ENCODE results near the gene ITPRID1.

DNA sequence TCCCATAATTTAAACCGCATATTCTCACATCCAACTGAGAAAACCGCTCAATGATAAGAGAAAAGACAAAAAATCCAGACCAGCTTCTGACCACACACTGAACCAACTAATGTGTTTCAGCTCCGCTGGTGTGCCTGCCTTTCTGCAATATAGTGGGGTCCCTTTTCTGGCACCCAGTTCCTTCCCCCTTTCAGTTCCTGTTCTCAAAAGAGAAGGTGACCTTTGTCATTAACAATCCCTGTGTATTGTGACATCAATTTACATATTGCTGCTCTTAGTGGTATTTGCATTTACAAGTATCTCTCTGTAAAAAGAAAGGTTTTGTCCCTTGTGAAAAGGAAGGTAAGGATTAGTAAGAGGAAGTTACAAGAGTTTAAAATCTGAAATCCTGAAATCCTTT is 174.5 kb downstream of the ITPRID1 start:
- TF ChIP-seq, protein P1, sequence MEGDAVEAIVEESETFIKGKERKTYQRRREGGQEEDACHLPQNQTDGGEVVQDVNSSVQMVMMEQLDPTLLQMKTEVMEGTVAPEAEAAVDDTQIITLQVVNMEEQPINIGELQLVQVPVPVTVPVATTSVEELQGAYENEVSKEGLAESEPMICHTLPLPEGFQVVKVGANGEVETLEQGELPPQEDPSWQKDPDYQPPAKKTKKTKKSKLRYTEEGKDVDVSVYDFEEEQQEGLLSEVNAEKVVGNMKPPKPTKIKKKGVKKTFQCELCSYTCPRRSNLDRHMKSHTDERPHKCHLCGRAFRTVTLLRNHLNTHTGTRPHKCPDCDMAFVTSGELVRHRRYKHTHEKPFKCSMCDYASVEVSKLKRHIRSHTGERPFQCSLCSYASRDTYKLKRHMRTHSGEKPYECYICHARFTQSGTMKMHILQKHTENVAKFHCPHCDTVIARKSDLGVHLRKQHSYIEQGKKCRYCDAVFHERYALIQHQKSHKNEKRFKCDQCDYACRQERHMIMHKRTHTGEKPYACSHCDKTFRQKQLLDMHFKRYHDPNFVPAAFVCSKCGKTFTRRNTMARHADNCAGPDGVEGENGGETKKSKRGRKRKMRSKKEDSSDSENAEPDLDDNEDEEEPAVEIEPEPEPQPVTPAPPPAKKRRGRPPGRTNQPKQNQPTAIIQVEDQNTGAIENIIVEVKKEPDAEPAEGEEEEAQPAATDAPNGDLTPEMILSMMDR (IDR thresholded peaks at IDR 0.05; ENCODE audit: low read depth, low read length) = no peak
- TF ChIP-seq EZH2phosphoT487 (IDR thresholded peaks at IDR 0.05; ENCODE audit: low read depth) = no peak

All from OCI-LY3 (cell line).